ENCODE measurements around the gene FBXO21. TPM values are rescaled to one million over a fixed set of nuclear protein-coding genes. Genes with fewer than 3 reads are reported as not detected.
A peak's percentile ranks its signal among the peaks of the same experiment; 100 is the strongest.

The FBXO21 gene
- total RNA-seq, 2 experiments from 2014 or later = 21.5 to 26.0 TPM

GRCh38 chr12:117192057-117192456, 1.8 kb upstream of the FBXO21 start:
- no peak overlapping the region for H3K27ac Mint-ChIP-seq
- no peaks in the 10 kb centered on the region for H3K9me3 Mint-ChIP-seq
- ChIA-PET CTCF (no interaction called here), POLR2A (no interaction called here)
- no peak overlapping the region for H3K4me3 Mint-ChIP-seq
- DNase-seq (peak; percentile 5), ATAC-seq (no peak)
- H3K36me3 Mint-ChIP-seq (ENCODE audit: low read depth) = peaks cover 14% of the 10 kb centered on the region
- no peak for TF ChIP-seq CTCF (IDR thresholded peaks at IDR 0.05)
- no peaks in the 10 kb centered on the region for H3K27me3 Mint-ChIP-seq
- peaks cover 25% of the 10 kb centered on the region for H3K4me1 Mint-ChIP-seq (ENCODE audit: low read depth)
- intact Hi-C loops (cut with micrococcal nuclease) = no loop called here

DNA sequence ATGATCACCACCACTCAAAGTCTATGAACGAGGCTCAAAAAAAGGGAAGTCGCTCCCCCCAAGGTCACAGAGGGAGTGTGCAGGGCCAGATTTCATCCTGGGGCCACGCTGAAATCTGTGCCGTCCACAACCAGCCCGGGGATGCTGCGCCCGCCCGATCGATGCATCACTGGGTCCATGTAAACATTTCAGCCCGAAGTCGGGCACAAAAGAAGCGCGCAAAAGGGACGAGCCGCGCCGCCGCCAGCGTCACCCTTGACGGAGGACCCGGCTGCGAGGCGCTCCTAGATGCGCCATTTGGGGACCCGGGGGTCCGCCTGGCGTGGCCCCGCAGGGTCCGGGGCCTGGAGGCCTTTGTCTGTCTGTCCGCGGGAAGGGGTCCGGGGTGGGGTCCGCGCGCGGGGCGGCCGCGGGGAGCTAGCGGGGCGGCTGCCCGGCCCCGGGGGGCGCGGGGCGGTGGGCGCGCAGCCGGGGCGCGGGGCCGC, 503 bp downstream of the FBXO21 start:
- POLR2A ChIA-PET = no interaction called here
- peaks cover 30% of the 10 kb centered on the region for H3K4me1 Mint-ChIP-seq (ENCODE audit: low read depth)

DNA sequence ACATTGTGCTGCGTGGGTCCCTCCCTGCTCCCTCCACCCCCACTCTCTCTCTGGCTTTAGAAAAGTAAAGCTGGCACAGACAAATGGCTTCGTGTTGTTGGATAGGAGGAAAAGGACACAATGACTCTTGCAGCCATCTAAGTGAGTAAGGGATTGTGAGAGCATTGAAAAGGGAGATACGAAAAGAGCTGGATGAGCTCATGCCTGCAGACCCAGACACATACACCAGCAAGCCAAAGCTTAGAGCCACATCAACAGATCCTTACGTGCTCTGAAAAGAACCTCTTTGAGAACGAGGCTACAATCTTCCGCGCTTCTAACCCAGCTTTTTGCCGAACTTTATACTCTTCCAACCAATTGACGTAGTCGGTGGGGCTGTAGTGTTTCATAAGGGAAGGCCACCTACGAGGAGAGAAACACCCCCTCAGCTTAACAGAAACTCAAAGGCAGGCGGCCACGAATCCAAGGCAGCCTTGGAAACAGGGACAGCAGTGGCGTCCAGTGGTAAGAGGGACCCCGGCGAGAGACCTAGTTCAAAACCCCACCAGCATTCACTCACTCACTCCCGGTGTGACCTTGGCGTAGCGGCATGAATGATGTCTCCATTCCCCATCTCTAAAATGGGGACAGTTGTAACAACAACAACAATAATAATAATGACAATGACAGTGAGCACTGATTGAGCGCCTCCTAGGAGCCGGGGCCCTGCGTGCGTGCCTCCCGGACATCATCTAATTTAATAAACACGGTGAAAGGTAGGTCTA, 1.1 kb downstream of the FBXO21 start:
- peak overlapping the region; percentile 82 for H3K27ac Mint-ChIP-seq
- intact Hi-C loops (cut with micrococcal nuclease) = no loop called here
- DNase-seq (no peak), ATAC-seq (no peak)
- peak overlapping the region; percentile 91 for H3K4me3 Mint-ChIP-seq
- peaks cover 30% of the 10 kb centered on the region for H3K4me1 Mint-ChIP-seq (ENCODE audit: low read depth)
- H3K27me3 Mint-ChIP-seq = no peaks in the 10 kb centered on the region
- H3K36me3 Mint-ChIP-seq (ENCODE audit: low read depth) = peaks cover 34% of the 10 kb centered on the region
- TF ChIP-seq CTCF (IDR thresholded peaks at IDR 0.05) = no peak
- POLR2A ChIA-PET = interaction anchor here (1.3 kb wide), 1 partner anchor 31 kb away, joined by 3 read pairs; no protein-coding TSS in a partner anchor
- H3K9me3 Mint-ChIP-seq = no peaks in the 10 kb centered on the region
- CTCF ChIA-PET = interaction anchor here (1.1 kb wide), 1 partner anchor 14 kb away, joined by 4 read pairs; no protein-coding TSS in a partner anchor

More for the DNA sequence above, 503 bp downstream of the FBXO21 start:
- H3K27ac Mint-ChIP-seq = peak overlapping the region; percentile 82
- peaks cover 30% of the 10 kb centered on the region for H3K36me3 Mint-ChIP-seq (ENCODE audit: low read depth)
- intact Hi-C loops (cut with micrococcal nuclease) = no loop called here
- H3K4me3 Mint-ChIP-seq = peak overlapping the region; percentile 91
- CTCF ChIA-PET = no interaction called here
- no peak for TF ChIP-seq CTCF (IDR thresholded peaks at IDR 0.05)
- ATAC-seq (peak; percentile 24), DNase-seq (peak; percentile 55)
- H3K27me3 Mint-ChIP-seq = no peaks in the 10 kb centered on the region
- no peaks in the 10 kb centered on the region for H3K9me3 Mint-ChIP-seq

GRCh38 chr12:117188121-117188665, 2.1 kb downstream of the FBXO21 start:
- Mint-ChIP-seq H3K4me1 (ENCODE audit: low read depth) (peaks cover 30% of the 10 kb centered on the region), H3K36me3 (ENCODE audit: low read depth) (peaks cover 42% of the 10 kb centered on the region), H3K27ac (no peak overlapping the region), H3K27me3 (no peaks in the 10 kb centered on the region), H3K4me3 (peak overlapping the region; percentile 91), H3K9me3 (no peaks in the 10 kb centered on the region)
- TF ChIP-seq CTCF (IDR thresholded peaks at IDR 0.05) = no peak
- DNase-seq (no peak), ATAC-seq (no peak)
- CTCF ChIA-PET = interaction anchor here (1.0 to 1.1 kb wide), 3 partner anchors 11 to 24 kb away, joined by 3 to 4 read pairs (median 3); no protein-coding TSS in a partner anchor
- intact Hi-C loops (cut with micrococcal nuclease) = no loop called here
- POLR2A ChIA-PET = interaction anchor here (1.3 kb wide), 1 partner anchor 30 kb away, joined by 3 read pairs; no protein-coding TSS in a partner anchor

DNA sequence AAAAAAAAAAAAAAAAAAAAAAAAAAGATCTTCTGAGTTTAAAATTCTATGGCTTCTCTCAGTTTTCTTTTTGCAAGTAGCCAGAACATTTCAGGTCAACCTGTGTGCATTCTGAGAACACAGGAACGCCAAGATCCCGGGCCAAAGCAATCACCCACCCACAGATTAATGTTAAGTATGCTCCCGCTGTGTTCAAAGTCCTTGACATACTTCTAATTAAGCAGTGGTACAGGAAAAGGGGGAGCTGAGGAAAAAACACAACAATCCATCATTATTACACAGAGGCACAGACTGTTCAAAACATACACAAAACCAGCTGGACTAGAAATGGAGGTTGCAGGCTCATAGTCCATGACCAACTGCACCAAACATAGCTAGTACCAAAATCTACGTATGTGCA, 2.8 kb downstream of the FBXO21 start:
- POLR2A ChIA-PET = no interaction called here
- peaks cover 48% of the 10 kb centered on the region for H3K36me3 Mint-ChIP-seq (ENCODE audit: low read depth)
- no peak for DNase-seq
- H3K27me3 Mint-ChIP-seq = no peaks in the 10 kb centered on the region
- intact Hi-C loops (cut with micrococcal nuclease) = no loop called here
- no peak overlapping the region for H3K27ac Mint-ChIP-seq
- no peaks in the 10 kb centered on the region for H3K9me3 Mint-ChIP-seq
- H3K4me1 Mint-ChIP-seq (ENCODE audit: low read depth) = peaks cover 30% of the 10 kb centered on the region
- CTCF ChIA-PET = interaction anchor here (0.6 to 1.0 kb wide), 3 partner anchors 10 to 826 kb away, joined by 3 read pairs; no protein-coding TSS in a partner anchor
- TF ChIP-seq CTCF (IDR thresholded peaks at IDR 0.05) = no peak
- ATAC-seq = no peak
- no peak overlapping the region for H3K4me3 Mint-ChIP-seq
